PC-3 (cell line): ENCODE results near the gene THOC6.
"Not testable (repeated sequence)": the region's sequence is repeated elsewhere in the genome, so short reads cannot be mapped to it uniquely, and the experiment has no call there.

Experiments
- EZH2phosphoT487 ChIP-seq: fragments of 300-600 bp; sonication (generic); IDR thresholded peaks from 2 replicates; pipeline ENCODE4 v1.6.1; 2018; ENCODE audit warnings: mild to moderate bottlenecking, antibody characterized with exemption, low read length, borderline replicate concordance
- TF ChIP-seq, protein P1 (sequence below): fragments of 300-600 bp; sonication (generic); conservative IDR thresholded peaks from 2 replicates; pipeline ENCODE4 v1.5.1; 2017; ENCODE audit warnings: antibody characterized with exemption, low read depth, mild to moderate bottlenecking, low read length

- not testable (repeated sequence) for TF ChIP-seq EZH2phosphoT487
- TF ChIP-seq, protein P1, sequence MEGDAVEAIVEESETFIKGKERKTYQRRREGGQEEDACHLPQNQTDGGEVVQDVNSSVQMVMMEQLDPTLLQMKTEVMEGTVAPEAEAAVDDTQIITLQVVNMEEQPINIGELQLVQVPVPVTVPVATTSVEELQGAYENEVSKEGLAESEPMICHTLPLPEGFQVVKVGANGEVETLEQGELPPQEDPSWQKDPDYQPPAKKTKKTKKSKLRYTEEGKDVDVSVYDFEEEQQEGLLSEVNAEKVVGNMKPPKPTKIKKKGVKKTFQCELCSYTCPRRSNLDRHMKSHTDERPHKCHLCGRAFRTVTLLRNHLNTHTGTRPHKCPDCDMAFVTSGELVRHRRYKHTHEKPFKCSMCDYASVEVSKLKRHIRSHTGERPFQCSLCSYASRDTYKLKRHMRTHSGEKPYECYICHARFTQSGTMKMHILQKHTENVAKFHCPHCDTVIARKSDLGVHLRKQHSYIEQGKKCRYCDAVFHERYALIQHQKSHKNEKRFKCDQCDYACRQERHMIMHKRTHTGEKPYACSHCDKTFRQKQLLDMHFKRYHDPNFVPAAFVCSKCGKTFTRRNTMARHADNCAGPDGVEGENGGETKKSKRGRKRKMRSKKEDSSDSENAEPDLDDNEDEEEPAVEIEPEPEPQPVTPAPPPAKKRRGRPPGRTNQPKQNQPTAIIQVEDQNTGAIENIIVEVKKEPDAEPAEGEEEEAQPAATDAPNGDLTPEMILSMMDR: not testable (repeated sequence)
These were observed 48.3 kb downstream of the THOC6 start for GRCh38 chr16:3072148-3072547.
